ENCODE measurements around the gene IGLON5.

The IGLON5 gene

DNA sequence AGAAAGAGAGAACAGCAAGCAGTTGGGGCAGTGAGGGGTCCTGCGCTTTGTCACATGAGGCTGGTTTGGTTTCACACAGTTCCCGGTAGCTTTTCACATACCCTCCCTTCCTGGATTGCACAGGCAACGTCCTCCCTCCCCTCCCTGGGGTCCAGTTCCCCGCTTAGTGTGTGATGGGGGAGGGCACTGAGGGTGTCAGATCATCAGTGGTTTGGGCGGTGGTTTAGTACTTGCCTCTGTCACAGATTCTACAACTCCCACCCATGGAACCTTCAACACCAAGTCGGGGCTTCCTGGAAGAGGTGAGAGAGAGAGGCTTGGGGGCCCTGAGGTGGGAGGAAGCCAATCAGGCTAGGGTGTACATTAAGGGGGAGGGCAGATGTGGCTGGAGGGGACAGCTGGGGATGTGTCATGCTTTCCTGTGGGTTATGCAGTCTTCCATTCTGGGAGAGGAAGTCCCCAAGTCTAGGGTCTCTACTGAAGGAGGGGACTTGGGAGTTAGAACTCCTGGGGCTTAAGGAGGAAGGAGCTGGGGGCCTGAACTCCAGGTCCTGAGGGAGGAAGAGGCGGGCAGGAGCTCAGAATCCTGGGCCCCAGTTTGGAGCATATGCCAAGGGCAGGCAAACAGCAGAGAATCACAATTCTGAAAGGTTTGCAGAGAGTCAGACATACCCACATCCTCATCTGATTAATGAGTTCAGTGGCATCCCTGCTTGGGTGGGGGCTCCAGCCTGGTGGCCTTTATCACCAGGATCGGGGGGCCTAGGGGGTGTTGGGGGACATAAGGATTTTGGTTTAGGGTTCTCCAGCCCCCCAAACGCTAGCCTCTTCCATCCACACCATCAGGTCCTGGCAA is 61.4 kb downstream of the IGLON5 start, which contains the start of gene NKG7:
Gene NKG7 (minus strand): TSS at position 6 of the 856 bp plus-strand sequence. CDS start 119 bp downstream, outside the sequence.
- TF ChIP-seq, protein P1, sequence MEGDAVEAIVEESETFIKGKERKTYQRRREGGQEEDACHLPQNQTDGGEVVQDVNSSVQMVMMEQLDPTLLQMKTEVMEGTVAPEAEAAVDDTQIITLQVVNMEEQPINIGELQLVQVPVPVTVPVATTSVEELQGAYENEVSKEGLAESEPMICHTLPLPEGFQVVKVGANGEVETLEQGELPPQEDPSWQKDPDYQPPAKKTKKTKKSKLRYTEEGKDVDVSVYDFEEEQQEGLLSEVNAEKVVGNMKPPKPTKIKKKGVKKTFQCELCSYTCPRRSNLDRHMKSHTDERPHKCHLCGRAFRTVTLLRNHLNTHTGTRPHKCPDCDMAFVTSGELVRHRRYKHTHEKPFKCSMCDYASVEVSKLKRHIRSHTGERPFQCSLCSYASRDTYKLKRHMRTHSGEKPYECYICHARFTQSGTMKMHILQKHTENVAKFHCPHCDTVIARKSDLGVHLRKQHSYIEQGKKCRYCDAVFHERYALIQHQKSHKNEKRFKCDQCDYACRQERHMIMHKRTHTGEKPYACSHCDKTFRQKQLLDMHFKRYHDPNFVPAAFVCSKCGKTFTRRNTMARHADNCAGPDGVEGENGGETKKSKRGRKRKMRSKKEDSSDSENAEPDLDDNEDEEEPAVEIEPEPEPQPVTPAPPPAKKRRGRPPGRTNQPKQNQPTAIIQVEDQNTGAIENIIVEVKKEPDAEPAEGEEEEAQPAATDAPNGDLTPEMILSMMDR (IDR thresholded peaks at IDR 0.05; ENCODE audit: low read depth, low read length): no peak
- H3K4me3 ChIP-seq (ENCODE audit: low read depth, low read length): no peak within 1 kb of the TSS
- no peak for DNase-seq (ENCODE audit: low read depth, low spot score)
- in situ Hi-C loops (cut with HindIII; ENCODE audit: low sequenced_read_pairs): no loop called here

DNA sequence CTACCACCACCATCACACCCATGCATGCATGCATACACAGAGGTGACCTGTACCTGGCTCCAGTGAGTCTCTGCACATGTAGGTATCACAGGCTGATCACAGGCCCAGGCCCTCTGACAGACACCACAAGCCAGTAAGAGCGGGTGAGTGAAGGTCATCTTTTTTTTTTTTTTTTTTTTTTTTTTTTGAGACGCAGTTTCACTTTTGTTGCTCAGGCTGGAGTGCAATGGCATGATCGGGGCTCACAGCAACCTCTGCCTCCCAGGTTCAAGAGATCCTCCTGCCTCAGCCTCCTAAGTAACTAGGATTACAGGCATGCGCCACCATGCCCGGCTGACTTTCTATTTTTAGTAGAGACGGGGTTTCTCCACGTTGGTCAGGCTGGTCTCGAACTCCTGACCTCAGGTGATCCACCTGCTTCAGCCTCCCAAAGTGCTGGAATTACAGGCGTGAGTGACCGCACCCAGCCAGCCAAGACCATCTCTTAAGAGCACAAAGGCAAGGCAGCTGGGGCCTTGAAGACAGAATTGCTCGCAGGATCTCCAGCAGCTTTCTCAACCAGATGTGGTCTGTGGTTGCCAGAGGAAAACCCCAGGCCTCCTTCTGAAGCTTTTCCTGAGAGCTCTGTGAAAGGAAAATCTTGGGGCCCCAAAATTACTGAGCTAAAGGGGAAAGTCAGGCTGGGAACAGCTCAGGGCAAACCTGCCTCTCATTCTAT is 64.2 kb downstream of the IGLON5 start:
- in situ Hi-C loops (cut with HindIII; ENCODE audit: low sequenced_read_pairs): no loop called here
- TF ChIP-seq, protein P1 (IDR thresholded peaks at IDR 0.05; ENCODE audit: low read depth, low read length): no peak

DNA sequence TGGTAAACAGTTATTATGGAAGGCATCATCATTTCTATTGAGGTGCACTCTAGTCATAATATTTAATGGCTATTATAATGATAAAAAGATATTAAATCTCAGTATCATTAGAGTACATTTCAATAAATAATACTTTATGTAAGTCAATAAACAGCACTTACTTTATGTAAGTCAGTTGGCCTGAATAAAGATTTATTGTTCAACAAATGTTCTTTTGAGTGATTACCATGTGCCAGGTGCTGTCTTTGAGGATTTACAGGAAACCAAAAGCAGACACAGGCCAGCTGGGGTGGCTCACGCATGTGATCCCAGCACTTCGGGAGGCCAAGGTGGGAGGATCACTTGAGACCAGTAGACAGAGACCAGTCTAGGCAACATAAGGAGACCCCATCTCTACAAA is 66.0 kb downstream of the IGLON5 start:
- H3K4me3 ChIP-seq (ENCODE audit: low read depth, low read length): no peak overlapping the region
- DNase-seq (ENCODE audit: low read depth, low spot score): no peak
- in situ Hi-C loops (cut with HindIII; ENCODE audit: low sequenced_read_pairs): no loop called here
- TF ChIP-seq, protein P1 (IDR thresholded peaks at IDR 0.05; ENCODE audit: low read depth, low read length): no peak

More for the DNA sequence above, 64.2 kb downstream of the IGLON5 start:
- H3K4me3 ChIP-seq (ENCODE audit: low read depth, low read length): no peak overlapping the region
- no peak for DNase-seq (ENCODE audit: low read depth, low spot score)

DNA sequence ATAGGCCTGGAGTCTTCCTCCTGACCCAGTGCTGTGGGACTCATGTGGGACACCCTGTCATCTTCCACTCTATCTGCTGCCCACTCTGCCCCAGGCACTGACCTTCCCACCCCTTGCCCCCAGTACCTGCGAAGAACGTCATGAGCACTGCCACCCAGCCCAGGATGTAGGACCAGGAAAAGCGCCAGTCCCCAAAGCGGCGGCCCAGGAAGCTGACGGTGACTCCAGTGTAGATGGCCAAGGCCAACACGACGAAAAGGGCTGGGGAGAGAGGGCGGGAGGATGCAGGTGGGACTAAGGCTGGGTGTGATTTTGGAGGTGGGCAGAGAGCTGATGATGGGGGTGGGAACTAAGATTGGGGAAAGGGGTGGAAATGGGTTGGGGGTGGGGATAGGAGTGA is 68.9 kb downstream of the IGLON5 start:
- no peak for DNase-seq (ENCODE audit: low read depth, low spot score)
- in situ Hi-C loops (cut with HindIII; ENCODE audit: low sequenced_read_pairs): no loop called here
- no peak overlapping the region for H3K4me3 ChIP-seq (ENCODE audit: low read depth, low read length)
- TF ChIP-seq, protein P1 (IDR thresholded peaks at IDR 0.05; ENCODE audit: low read depth, low read length): no peak
